ENCODE data around the gene INPP5F. TPM values are rescaled to one million over a fixed set of nuclear protein-coding genes. Genes with fewer than 3 reads are reported as not detected.

Gene INPP5F
- total and polyA plus RNA-seq, 2 of the 13 experiments (the other 11 are each of a cell fraction or from before 2014, with no cell fraction given), result 12.5 to 15.7 TPM

GRCh38 chr10:119783665-119784027 lies 57.8 kb downstream of the INPP5F start (continued):
- no peak for TF ChIP-seq ETV6 (CRISPR knock-in tag; conservative IDR thresholded peaks at IDR 0.05)
- TF ChIP-seq ZNF251 (CRISPR knock-in tag; IDR thresholded peaks at IDR 0.05), result no peak
- TF ChIP-seq PHF5A (CRISPR knock-in tag; IDR thresholded peaks at IDR 0.05; ENCODE audit: low read depth, unreplicated experiment), result no peak
- no peak for TF ChIP-seq SNAI1 (CRISPR knock-in tag; IDR thresholded peaks at IDR 0.05; ENCODE audit: borderline replicate concordance)
- no peak for TF ChIP-seq ZNF143 (CRISPR knock-in tag; IDR thresholded peaks at IDR 0.05)
- no peak for TF ChIP-seq CSRNP2 (CRISPR knock-in tag; conservative IDR thresholded peaks at IDR 0.05; ENCODE audit: low read depth)

- BruUV-seq (replicated peaks), result TSS peak; percentile 34
- Histone ChIP-seq H2AFZ (ENCODE audit: low read length) (no peak overlapping the region), H4K20me1 (ENCODE audit: insufficient read depth, low read length) (no peaks in the 10 kb centered on the region), H3K9me3 (ENCODE audit: low read length) (no peaks in the 10 kb centered on the region), H3K4me2 (ENCODE audit: low read depth, low read length) (peak overlapping the region; percentile 40), H3K4me1 (ENCODE audit: insufficient read depth, low read length) (peaks cover 41% of the 10 kb centered on the region), H3K4me3 (replicated peaks in 1 of 3; ENCODE audit: insufficient read depth in 1 of 3, low read depth in 2 of 3, low read length in 3 of 3) (no peak overlapping the region; a peak in 1 of 6 replicates), H3K79me2 (ENCODE audit: insufficient read depth, low read length) (peaks cover 2% of the 10 kb centered on the region), H3K36me3 (replicated peaks in 1 of 2; ENCODE audit: control insufficient read depth in 1 of 2, insufficient read depth in 2 of 2, low read length in 2 of 2) (peaks cover 0 to 4% of the 10 kb centered on the region in 2 experiments; a peak in 1 of 5 replicates), H3K27me3 (ENCODE audit: control insufficient read depth in 1 of 2, insufficient read depth in 2 of 2, low read length in 2 of 2) (no peaks in the 10 kb centered on the region), H3K27ac (ENCODE audit: extremely low read length, insufficient read depth, low read length) (peak overlapping the region; percentile 5), H3K9ac (ENCODE audit: insufficient read depth, low read depth, low read length) (no peak overlapping the region)
- POLR2A ChIA-PET, result interaction anchor here (1.2 kb wide), 1 partner anchor 59 kb away, joined by 5 read pairs; the partner anchor contains the start of gene INPP5F
- 2% methylated on average over 7 of the region's 7 CpGs for WGBS (ENCODE audit: low lambda C conversion rate)
- DNase-seq (ENCODE audit: low spot score), result peak; percentile 90
- CTCF ChIA-PET (ENCODE audit: low intra/inter-chr PET ratio, low total read pairs), result no interaction called here
- in situ Hi-C loops (cut with HindIII; ENCODE audit: extremely low pct_ligation_motif_present, low pct_unique_long_range_greater_than_20kb), result no loop called here
- intact Hi-C loops (cut with micrococcal nuclease; ENCODE audit: unreplicated experiment), result loop anchor here (5.0 kb wide), 1 partner anchor 32 kb away; no protein-coding TSS in a partner anchor
- peak; percentile 91 for ATAC-seq
- FAIRE-seq, result peak; percentile 73
- TF ChIP-seq HOMEZ (CRISPR knock-in tag; IDR thresholded peaks at IDR 0.05; ENCODE audit: low read depth) (peak; percentile 58; the same call in 1 of the 2 replicates), HDAC1 (CRISPR knock-in tag; IDR thresholded peaks at IDR 0.05) (no peak), RXRB (CRISPR knock-in tag; IDR thresholded peaks at IDR 0.05; ENCODE audit: borderline replicate concordance) (0 out of 2 replicates have a peak, but pooled peaks have one; percentile 24), ZFP90 (CRISPR knock-in tag; IDR thresholded peaks at IDR 0.05; ENCODE audit: borderline replicate concordance) (no peak), ZNF564 (CRISPR knock-in tag; IDR thresholded peaks at IDR 0.05) (no peak), ZBTB44 (CRISPR knock-in tag; IDR thresholded peaks at IDR 0.05) (no peak), ZNF644 (CRISPR knock-in tag; IDR thresholded peaks at IDR 0.05; ENCODE audit: low read depth) (0 out of 2 replicates have a peak, but pooled peaks have one; percentile 22), SAP130 (CRISPR knock-in tag; IDR thresholded peaks at IDR 0.05; ENCODE audit: low read depth) (peak; percentile 86), POGZ (CRISPR knock-in tag; IDR thresholded peaks at IDR 0.05) (0 out of 2 replicates have a peak, but pooled peaks have one; percentile 26), SOX6 (IDR thresholded peaks at IDR 0.05) (no peak), SOX6 (CRISPR knock-in tag; IDR thresholded peaks at IDR 0.05) (peak; percentile 84)
- TF ChIP-seq, protein P1, sequence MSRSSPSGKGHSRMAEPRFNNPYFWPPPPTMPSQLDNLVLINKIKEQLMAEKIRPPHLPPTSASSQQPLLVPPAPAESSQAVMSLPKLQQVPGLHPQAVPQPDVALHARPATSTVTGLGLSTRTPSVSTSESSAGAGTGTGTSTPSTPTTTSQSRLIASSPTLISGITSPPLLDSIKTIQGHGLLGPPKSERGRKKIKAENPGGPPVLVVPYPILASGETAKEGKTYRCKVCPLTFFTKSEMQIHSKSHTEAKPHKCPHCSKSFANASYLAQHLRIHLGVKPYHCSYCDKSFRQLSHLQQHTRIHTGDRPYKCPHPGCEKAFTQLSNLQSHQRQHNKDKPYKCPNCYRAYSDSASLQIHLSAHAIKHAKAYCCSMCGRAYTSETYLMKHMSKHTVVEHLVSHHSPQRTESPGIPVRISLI (CRISPR knock-in tag; IDR thresholded peaks at IDR 0.05; ENCODE audit: borderline replicate concordance), result peak; percentile 69; the same call in 1 of the 2 replicates
Measured at GRCh38 chr10:119784340-119785067, 58.7 kb downstream of the INPP5F start.
